HepG2 (cell line): ENCODE data around the gene UBB. TPM values are rescaled to one million over a fixed set of nuclear protein-coding genes. Genes with fewer than 3 reads are reported as not detected.

ENCODE experiments used
- ATAC-seq: fragments of 200-7000 bp; cut with Tn5 transposase; 3 replicates; pipeline ENCODE4 v1.9.1; 2020; ENCODE audit warnings: mild to moderate bottlenecking, moderate library complexity
- BruUV-seq: library from RNA; stranded (reverse); fragments of 400-500 nt; replicated peaks from 2 replicates; lab custom pipeline; 2021; lab: Mats Ljungman, UMichigan
- CTCF ChIA-PET: fragments of 300-600 bp; formaldehyde crosslinking; extraction: SDS; loops from one replicate; lab custom pipeline; 2021; ENCODE audit warnings: low total read pairs, inconsistent platforms, low intra/inter-chr PET ratio; lab: Yijun Ruan, JAX
- POLR2A ChIA-PET: fragments of 350-600 bp; sonication (Branson Sonifier 250); formaldehyde crosslinking; loops from one replicate; lab custom pipeline; 2020; ENCODE audit warnings: antibody characterized with exemption, inconsistent platforms; lab: Yijun Ruan, JAX
- DNase-seq: peaks from one replicate; pipeline ENCODE4 v3.0.0-alpha.2; 2015; ENCODE audit warnings: low spot score
- FAIRE-seq: peaks from 3 replicates; lab custom pipeline; 2011; peaks lifted over from hg19 to GRCh38; lab: Jason Lieb, UNC
- H2AFZ ChIP-seq: one replicate; pipeline ENCODE4 v1.6.1; 2011; ENCODE audit warnings: low read length, inconsistent platforms
- H3K27ac ChIP-seq: fragments of 300-600 bp; 3 replicates; pipeline ENCODE4 v1.8.0; 2011; ENCODE audit warnings: mixed run types, mild to moderate bottlenecking, mixed read lengths, low read length, inconsistent platforms; ENCODE audit not compliant: insufficient read depth; ENCODE audit errors: extremely low read length
- H3K27me3 ChIP-seq, 2 experiments: fragments of 200-600 bp in 1 of 2; 2 replicates in 1 of 2; 3 replicates in 1 of 2; pipeline versions ENCODE4 v1.6.0 to v1.8.0; 2011; ENCODE audit warnings: low read length in 2 of 2, mild to moderate bottlenecking in 2 of 2, moderate library complexity in 2 of 2, inconsistent platforms in 1 of 2; ENCODE audit not compliant: insufficient read depth in 2 of 2, control insufficient read depth in 1 of 2
- H3K36me3 ChIP-seq, 2 experiments: fragments of 200-600 bp in 1 of 2; replicated peaks in 1 of 2; 2 replicates in 1 of 2; 3 replicates in 1 of 2; pipeline versions ENCODE4 v1.5.1 to v1.8.0; 2011; ENCODE audit warnings: low read length in 2 of 2, inconsistent platforms in 1 of 2; ENCODE audit not compliant: insufficient read depth in 2 of 2, control insufficient read depth in 1 of 2
- H3K4me1 ChIP-seq: 2 replicates; pipeline ENCODE4 v1.5.1; 2012; ENCODE audit warnings: low read length, inconsistent platforms; ENCODE audit not compliant: insufficient read depth
- H3K4me2 ChIP-seq: 2 replicates; pipeline ENCODE4 v1.6.0; 2011; ENCODE audit warnings: low read depth, low read length, inconsistent platforms
- H3K4me3 ChIP-seq, 3 experiments: fragments of 200-600 bp in 1 of 3; sonication (generic), shearing (Covaris generic) in 1 of 3; replicated peaks in 1 of 3; 2 replicates each; pipeline ENCODE4 v1.5.1; 2011 to 2016; ENCODE audit warnings: low read length in 3 of 3, inconsistent platforms in 2 of 3, low read depth in 2 of 3, mild to moderate bottlenecking in 2 of 3, control low read depth in 1 of 3, mixed read lengths in 1 of 3; ENCODE audit not compliant: insufficient read depth in 1 of 3
- H3K79me2 ChIP-seq: one replicate; pipeline ENCODE4 v1.6.1; 2011; ENCODE audit warnings: low read length, inconsistent platforms; ENCODE audit not compliant: insufficient read depth
- H3K9ac ChIP-seq: 2 replicates; pipeline ENCODE4 v1.6.0; 2011; ENCODE audit warnings: mild to moderate bottlenecking, low read depth, low read length, inconsistent platforms; ENCODE audit not compliant: insufficient read depth
- H3K9me3 ChIP-seq: 2 replicates; pipeline ENCODE4 v1.5.1; 2012; ENCODE audit warnings: mild to moderate bottlenecking, low read length
- H4K20me1 ChIP-seq: 2 replicates; pipeline ENCODE4 v1.6.0; 2011; ENCODE audit warnings: inconsistent platforms, mild to moderate bottlenecking, low read length, moderate library complexity; ENCODE audit not compliant: insufficient read depth
- AGO2 ChIP-seq: fragments of 200-400 bp; formaldehyde crosslinking; optimal IDR thresholded peaks from 2 replicates; pipeline ENCODE3; 2017; ENCODE audit warnings: mild to moderate bottlenecking, low read depth, low read length, moderate library complexity
- GATAD2A ChIP-seq: IDR thresholded peaks from 2 replicates; pipeline ENCODE4 v1.6.1; 2016
- HOXD1 ChIP-seq: sonication (generic); formaldehyde crosslinking; IDR thresholded peaks from 2 replicates; pipeline ENCODE4 v1.5.0; 2020; ENCODE audit warnings: missing genetic modification reagents
- KDM5A ChIP-seq: fragments of 200-600 bp; sonication (generic); IDR thresholded peaks from 2 replicates; pipeline ENCODE4 v1.7.0; 2018; ENCODE audit warnings: antibody characterized with exemption, mild to moderate bottlenecking, low read length, borderline replicate concordance
- MAZ ChIP-seq, 2 experiments: sonication (generic) in 1 of 2; formaldehyde crosslinking in 1 of 2; IDR thresholded peaks; 2 replicates each; pipeline versions ENCODE4 v1.5.0 to v1.6.1; 2012 to 2020; ENCODE audit warnings: low read depth in 2 of 2, mild to moderate bottlenecking in 2 of 2, borderline replicate concordance in 1 of 2, improper control_type of control experiment in 1 of 2, low read length in 1 of 2, missing genetic modification reagents in 1 of 2, moderate library complexity in 1 of 2
- MTA1 ChIP-seq: sonication (generic); formaldehyde crosslinking; IDR thresholded peaks from 2 replicates; pipeline ENCODE4 v1.4.0; 2020; ENCODE audit warnings: missing genetic modification reagents, mild to moderate bottlenecking, borderline replicate concordance
- MYNN ChIP-seq: sonication (generic); formaldehyde crosslinking; IDR thresholded peaks from 2 replicates; pipeline ENCODE4 v1.4.0; 2020; ENCODE audit warnings: mild to moderate bottlenecking, low read depth, missing genetic modification reagents
- NBN ChIP-seq: fragments of 450-650 bp; conservative IDR thresholded peaks from 2 replicates; pipeline ENCODE4 v1.6.1; 2017
- PTBP1 ChIP-seq: fragments of 200-400 bp; formaldehyde crosslinking; IDR thresholded peaks from 2 replicates; pipeline ENCODE4 v1.6.1; 2018; ENCODE audit warnings: low read length, low read depth; ENCODE audit not compliant: poor library complexity, severe bottlenecking
- TAF15 ChIP-seq: fragments of 200-400 bp; formaldehyde crosslinking; IDR thresholded peaks from one replicate; pipeline ENCODE4 v1.6.1; 2018; ENCODE audit warnings: mild to moderate bottlenecking, low read depth, low read length; ENCODE audit not compliant: poor library complexity, severe bottlenecking
- ZNF235 ChIP-seq: sonication (generic); formaldehyde crosslinking; IDR thresholded peaks from 2 replicates; pipeline ENCODE4 v1.8.1; 2023; ENCODE audit warnings: mild to moderate bottlenecking, missing genetic modification reagents, borderline replicate concordance
- ZNF263 ChIP-seq: sonication (generic); formaldehyde crosslinking; IDR thresholded peaks from 2 replicates; pipeline ENCODE4 v1.4.0; 2020; ENCODE audit warnings: missing genetic modification reagents
- ZNF34 ChIP-seq: sonication (generic); formaldehyde crosslinking; IDR thresholded peaks from 2 replicates; pipeline ENCODE4 v1.4.0; 2020; ENCODE audit warnings: mild to moderate bottlenecking, missing genetic modification reagents, borderline replicate concordance
- ZNF350 ChIP-seq: sonication (generic); formaldehyde crosslinking; IDR thresholded peaks from 2 replicates; pipeline ENCODE4 v1.4.0; 2020; ENCODE audit warnings: mild to moderate bottlenecking, low read depth, missing genetic modification reagents, borderline replicate concordance
- ZNF451 ChIP-seq: sonication (generic); formaldehyde crosslinking; IDR thresholded peaks from 2 replicates; pipeline ENCODE4 v1.5.0; 2020; ENCODE audit warnings: mild to moderate bottlenecking, missing genetic modification reagents
- ZNF558 ChIP-seq: sonication (generic); formaldehyde crosslinking; IDR thresholded peaks from 2 replicates; pipeline ENCODE4 v1.9.0; 2022; ENCODE audit warnings: mild to moderate bottlenecking, missing genetic modification reagents, borderline replicate concordance
- ZNF598 ChIP-seq: sonication (generic); formaldehyde crosslinking; IDR thresholded peaks from 2 replicates; pipeline ENCODE4 v1.5.1; 2020; ENCODE audit warnings: mild to moderate bottlenecking, missing genetic modification reagents, borderline replicate concordance
- ZNF605 ChIP-seq: sonication (generic); formaldehyde crosslinking; IDR thresholded peaks from 2 replicates; pipeline ENCODE4 v1.8.0; 2022; ENCODE audit warnings: mild to moderate bottlenecking, missing genetic modification reagents
- WGBS: methylation state at CpG from one replicate; pipeline ENCODE4 v1.1.6; 2017; ENCODE audit warnings: low lambda C conversion rate; 5-methylcytosine and 5-hydroxymethylcytosine counted together
- in situ Hi-C: cut with HindIII; loops from 2 replicates; pipeline ENCODE4 v1.10.0; 2017; ENCODE audit warnings: low pct_unique_long_range_greater_than_20kb; ENCODE audit not compliant: extremely low pct_ligation_motif_present
- intact Hi-C: fragments of 100-400 bp; cut with micrococcal nuclease; formaldehyde crosslinking; loops from one replicate; pipeline ENCODE4 v1.10.0; 2022; ENCODE audit not compliant: unreplicated experiment
- polyA plus RNA-seq, 8 experiments: library from polyadenylated mRNA; depleted of rRNA in 3 of 8; stranded (reverse) in 7 of 8; unstranded in 1 of 8; fragments of >200 nt; fragmentation: Illumina TruSeq in 4 of 8; extraction: Trizol in 4 of 8; gene quantifications; 2 replicates each; pipeline versions ENCODE4 v1.2.1 to v1.2.3, GENCODE V29; 2011 to 2016; ENCODE audit warnings: low read depth in 4 of 8, missing spikeins in 1 of 8, mixed read lengths in 1 of 8; ENCODE audit not compliant: insufficient read depth in 1 of 8
- total RNA-seq, 5 experiments: library from RNA; depleted of rRNA; stranded (reverse); fragments of >200 nt; fragmentation: Illumina TruSeq; extraction: Trizol; gene quantifications; 2 replicates each; pipeline ENCODE4 v1.2.3, GENCODE V29; 2016; ENCODE audit warnings: low read depth in 1 of 5
- TF ChIP-seq, protein P1 (sequence below): sonication (generic); formaldehyde crosslinking; IDR thresholded peaks from 2 replicates; pipeline ENCODE4 v1.5.1; 2020; ENCODE audit warnings: missing genetic modification reagents, mild to moderate bottlenecking, borderline replicate concordance
- TF ChIP-seq, protein P2 (sequence below): sonication (generic); formaldehyde crosslinking; IDR thresholded peaks from 2 replicates; pipeline ENCODE4 v1.5.1; 2020; ENCODE audit warnings: mild to moderate bottlenecking, missing genetic modification reagents, borderline replicate concordance

Gene UBB
- total and polyA plus RNA-seq, 2 of the 13 experiments (the other 11 are each of a cell fraction or from before 2014, with no cell fraction given) = 1,130 to 2,066 TPM

DNA sequence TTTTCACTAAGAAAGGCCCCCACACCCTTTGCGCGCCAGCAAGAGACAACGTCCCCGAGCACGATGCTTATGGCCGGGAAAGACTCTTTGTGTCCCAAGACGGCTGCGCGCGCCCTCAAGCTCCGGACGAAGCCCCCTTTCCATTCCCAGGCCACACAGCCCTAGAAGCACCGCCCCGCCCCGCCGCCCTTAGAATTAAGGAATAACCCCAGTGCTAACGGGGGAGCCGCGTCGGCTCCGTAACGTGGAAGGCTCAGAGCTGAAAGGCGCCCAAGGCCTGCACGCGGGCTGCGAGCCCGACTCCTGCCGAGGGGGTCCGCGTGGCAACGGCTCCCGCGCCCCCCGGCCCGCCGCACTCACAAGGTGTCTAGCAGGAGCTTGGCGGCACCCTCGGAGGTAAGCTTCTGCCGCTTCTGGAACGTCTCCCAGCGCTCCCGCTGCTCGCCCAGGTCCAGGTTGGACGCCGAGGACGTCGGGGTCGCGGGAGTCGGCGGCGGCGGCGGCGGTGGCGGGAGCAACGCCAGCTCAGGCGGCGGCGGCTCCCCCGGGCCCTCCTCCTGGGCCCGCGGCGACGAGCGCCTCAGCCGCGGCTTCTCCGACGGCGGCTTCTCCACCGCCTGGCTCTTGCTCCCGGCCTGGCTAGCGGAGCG lies 28.1 kb upstream of the UBB start:
- Histone ChIP-seq H3K9ac (peak overlapping the region; percentile 99), H3K4me1 (peaks cover 37% of the 10 kb centered on the region), H4K20me1 (peaks cover 12% of the 10 kb centered on the region), H3K36me3 (peaks cover 10 to 18% of the 10 kb centered on the region in 2 experiments), H3K4me2 (peak overlapping the region; percentile 75), H3K27ac (peak overlapping the region; percentile 94), H2AFZ (no peak overlapping the region), H3K9me3 (no peaks in the 10 kb centered on the region), H3K79me2 (peaks cover 36% of the 10 kb centered on the region), H3K4me3 (peak overlapping the region; percentile 85 to 89 (median 87)), H3K27me3 (no peaks in the 10 kb centered on the region)
- ChIA-PET POLR2A (interaction anchor here (0.9 to 7.3 kb wide), 16 partner anchors 10 to 183 kb away, joined by 3 to 68 read pairs (median 16); partner anchors contain the start of genes NCOR1, PIGL and UBB), CTCF (interaction anchor here (0.7 to 1.3 kb wide), 2 partner anchors 62 to 66 kb away, joined by 3 to 6 read pairs; no protein-coding TSS in a partner anchor)
- intact Hi-C loops = loop anchor here (1.0 to 5.0 kb wide), 3 partner anchors 40 to 135 kb away; partner anchors contain the start of genes NCOR1 and PIGL
- no peak for FAIRE-seq
- BruUV-seq = TSS peak; percentile 83
- in situ Hi-C loops = loop anchor here (5.0 kb wide), 1 partner anchor 65 kb away; no protein-coding TSS in a partner anchor
- peak; percentile 27 for ATAC-seq
- no peak for DNase-seq
- WGBS = 0% methylated on average over 9 of the region's 75 CpGs
- TF ChIP-seq AGO2 (peak; percentile 97), ZNF451 (CRISPR knock-in tag) (no peak), ZNF263 (CRISPR knock-in tag) (no peak), MYNN (CRISPR knock-in tag) (no peak), NBN (no peak), MTA1 (CRISPR knock-in tag) (0 out of 2 replicates have a peak, but pooled peaks have one; percentile 47), ZNF235 (CRISPR knock-in tag) (0 out of 2 replicates have a peak, but pooled peaks have one; percentile 8), HOXD1 (CRISPR knock-in tag) (no peak), TAF15 (no peak), ZNF350 (0 out of 2 replicates have a peak, but pooled peaks have one; percentile 11), GATAD2A (CRISPR knock-in tag) (no peak; the same call in 1 of the 2 replicates), MAZ (IDR thresholded peaks at IDR 0.05; ENCODE audit: borderline replicate concordance, low read depth, low read length) (no peak), MAZ (CRISPR knock-in tag; IDR thresholded peaks at IDR 0.05; ENCODE audit: low read depth) (no peak), KDM5A (no peak), ZNF598 (CRISPR knock-in tag) (0 out of 2 replicates have a peak, but pooled peaks have one; percentile 48), ZNF605 (CRISPR knock-in tag) (peak; percentile 63; the same call in 1 of the 2 replicates), ZNF34 (CRISPR knock-in tag) (0 out of 2 replicates have a peak, but pooled peaks have one; percentile 45), ZNF558 (CRISPR knock-in tag) (0 out of 2 replicates have a peak, but pooled peaks have one; percentile 2), PTBP1 (peak; percentile 68)
- TF ChIP-seq, protein P1, sequence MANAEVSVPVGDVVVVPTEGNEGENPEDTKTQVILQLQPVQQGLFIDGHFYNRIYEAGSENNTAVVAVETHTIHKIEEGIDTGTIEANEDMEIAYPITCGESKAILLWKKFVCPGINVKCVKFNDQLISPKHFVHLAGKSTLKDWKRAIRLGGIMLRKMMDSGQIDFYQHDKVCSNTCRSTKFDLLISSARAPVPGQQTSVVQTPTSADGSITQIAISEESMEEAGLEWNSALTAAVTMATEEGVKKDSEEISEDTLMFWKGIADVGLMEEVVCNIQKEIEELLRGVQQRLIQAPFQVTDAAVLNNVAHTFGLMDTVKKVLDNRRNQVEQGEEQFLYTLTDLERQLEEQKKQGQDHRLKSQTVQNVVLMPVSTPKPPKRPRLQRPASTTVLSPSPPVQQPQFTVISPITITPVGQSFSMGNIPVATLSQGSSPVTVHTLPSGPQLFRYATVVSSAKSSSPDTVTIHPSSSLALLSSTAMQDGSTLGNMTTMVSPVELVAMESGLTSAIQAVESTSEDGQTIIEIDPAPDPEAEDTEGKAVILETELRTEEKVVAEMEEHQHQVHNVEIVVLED (CRISPR knock-in tag) = 0 out of 2 replicates have a peak, but pooled peaks have one; percentile 15
- TF ChIP-seq, protein P2, sequence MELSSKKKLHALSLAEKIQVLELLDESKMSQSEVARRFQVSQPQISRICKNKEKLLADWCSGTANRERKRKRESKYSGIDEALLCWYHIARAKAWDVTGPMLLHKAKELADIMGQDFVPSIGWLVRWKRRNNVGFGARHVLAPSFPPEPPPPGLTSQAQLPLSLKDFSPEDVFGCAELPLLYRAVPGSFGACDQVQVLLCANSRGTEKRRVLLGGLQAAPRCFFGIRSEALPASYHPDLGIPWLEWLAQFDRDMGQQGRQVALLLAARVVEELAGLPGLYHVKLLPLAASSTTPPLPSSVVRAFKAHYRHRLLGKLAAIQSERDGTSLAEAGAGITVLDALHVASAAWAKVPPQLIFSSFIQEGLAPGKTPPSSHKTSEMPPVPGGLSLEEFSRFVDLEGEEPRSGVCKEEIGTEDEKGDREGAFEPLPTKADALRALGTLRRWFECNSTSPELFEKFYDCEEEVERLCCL (CRISPR knock-in tag) = no peak
